OCI-LY1 (cell line): ENCODE measurements around the gene CEP250.

Experiments used
- CTCF ChIP-seq: fragments of 200-600 bp; sonication (generic), shearing (Covaris generic); IDR thresholded peaks from 2 replicates; pipeline ENCODE4 v1.5.1; 2017; ENCODE audit warnings: mild to moderate bottlenecking, antibody characterized with exemption, low read length, moderate library complexity, mixed read lengths
- EZH2 ChIP-seq: fragments of 200-600 bp; sonication (generic), shearing (Covaris generic); IDR thresholded peaks from 2 replicates; pipeline ENCODE4 v1.8.0; 2017; ENCODE audit warnings: borderline replicate concordance, mixed run types, mild to moderate bottlenecking, antibody characterized with exemption, low read length, moderate library complexity, mixed read lengths

- TF ChIP-seq CTCF (peak; percentile 82), EZH2 (no peak)
Observed at GRCh38 chr20:35511814-35512420, 56.5 kb downstream of the CEP250 start.
